OCI-LY1 (cell line): ENCODE results near the gene STK39.

Experiments used
- EZH2 ChIP-seq: fragments of 200-600 bp; sonication (generic), shearing (Covaris generic); IDR thresholded peaks from 2 replicates; pipeline ENCODE4 v1.8.0; 2017; ENCODE audit warnings: borderline replicate concordance, mixed run types, mild to moderate bottlenecking, antibody characterized with exemption, low read length, moderate library complexity, mixed read lengths
- TF ChIP-seq, protein P1 (sequence below): fragments of 200-600 bp; sonication (generic), shearing (Covaris generic); IDR thresholded peaks from 2 replicates; pipeline ENCODE4 v1.5.1; 2017; ENCODE audit warnings: mild to moderate bottlenecking, antibody characterized with exemption, low read length, moderate library complexity, mixed read lengths

- TF ChIP-seq, protein P1, sequence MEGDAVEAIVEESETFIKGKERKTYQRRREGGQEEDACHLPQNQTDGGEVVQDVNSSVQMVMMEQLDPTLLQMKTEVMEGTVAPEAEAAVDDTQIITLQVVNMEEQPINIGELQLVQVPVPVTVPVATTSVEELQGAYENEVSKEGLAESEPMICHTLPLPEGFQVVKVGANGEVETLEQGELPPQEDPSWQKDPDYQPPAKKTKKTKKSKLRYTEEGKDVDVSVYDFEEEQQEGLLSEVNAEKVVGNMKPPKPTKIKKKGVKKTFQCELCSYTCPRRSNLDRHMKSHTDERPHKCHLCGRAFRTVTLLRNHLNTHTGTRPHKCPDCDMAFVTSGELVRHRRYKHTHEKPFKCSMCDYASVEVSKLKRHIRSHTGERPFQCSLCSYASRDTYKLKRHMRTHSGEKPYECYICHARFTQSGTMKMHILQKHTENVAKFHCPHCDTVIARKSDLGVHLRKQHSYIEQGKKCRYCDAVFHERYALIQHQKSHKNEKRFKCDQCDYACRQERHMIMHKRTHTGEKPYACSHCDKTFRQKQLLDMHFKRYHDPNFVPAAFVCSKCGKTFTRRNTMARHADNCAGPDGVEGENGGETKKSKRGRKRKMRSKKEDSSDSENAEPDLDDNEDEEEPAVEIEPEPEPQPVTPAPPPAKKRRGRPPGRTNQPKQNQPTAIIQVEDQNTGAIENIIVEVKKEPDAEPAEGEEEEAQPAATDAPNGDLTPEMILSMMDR, result peak; percentile 64
- TF ChIP-seq EZH2, result no peak
Measured at GRCh38 chr2:167964650-167965413, 282.6 kb downstream of the STK39 start.
